Activated B cell treated with CpG ODN at 0.5 μM for 24 hours (primary cell): ENCODE data around the gene OSBPL2. TPM values are rescaled to one million over a fixed set of nuclear protein-coding genes. Genes with fewer than 3 reads are reported as not detected.

ENCODE experiments used
- ATAC-seq: fragments of 200-7000 bp; cut with Tn5 transposase; one replicate; pipeline ENCODE4 v1.10.0; 2021; ENCODE audit warnings: low read depth, mild to moderate bottlenecking, moderate library complexity
- CTCF ChIA-PET: fragments of 350-600 bp; sonication (Branson Sonifier 250); formaldehyde crosslinking; loops from one replicate; lab custom pipeline; 2021; ENCODE audit warnings: antibody characterized with exemption; lab: Charles Lee
- POLR2A ChIA-PET: fragments of 350-600 bp; sonication (Branson Sonifier 250); formaldehyde crosslinking; loops from one replicate; lab custom pipeline; 2021; ENCODE audit warnings: antibody characterized with exemption; lab: Charles Lee
- DNase-seq: peaks from one replicate; pipeline ENCODE4 v3.0.0; 2022
- H3K27ac Mint-ChIP-seq: one replicate; pipeline ENCODE4 v1.8.0; 2020; ENCODE audit warnings: mixed read lengths
- H3K27me3 Mint-ChIP-seq: one replicate; pipeline ENCODE4 v1.8.0; 2021; ENCODE audit warnings: mixed read lengths
- H3K36me3 Mint-ChIP-seq: one replicate; pipeline ENCODE4 v1.8.0; 2021; ENCODE audit warnings: low read depth, mixed read lengths
- H3K4me1 Mint-ChIP-seq: one replicate; pipeline ENCODE4 v1.8.0; 2021; ENCODE audit warnings: mixed read lengths
- H3K4me3 Mint-ChIP-seq: one replicate; pipeline ENCODE4 v1.8.0; 2020; ENCODE audit warnings: mild to moderate bottlenecking, mixed read lengths
- H3K9me3 Mint-ChIP-seq: one replicate; pipeline ENCODE4 v1.8.0; 2020; ENCODE audit warnings: mixed read lengths
- intact Hi-C: fragments of 100-400 bp; cut with micrococcal nuclease; formaldehyde crosslinking; loops from one replicate; pipeline ENCODE4 v1.15.1; 2024
- total RNA-seq: library from RNA; stranded (reverse); gene quantifications from 2 replicates; pipeline ENCODE4 v1.2.3, GENCODE V29; 2022
- TF ChIP-seq, protein P1 (sequence below): fragments of 200-600 bp; IDR thresholded peaks from one replicate; pipeline ENCODE4 v1.8.0; 2022; ENCODE audit warnings: antibody characterized with exemption, mild to moderate bottlenecking

The OSBPL2 gene
- total RNA-seq, 1 donor from 2014 or later = 43.0 TPM

DNA sequence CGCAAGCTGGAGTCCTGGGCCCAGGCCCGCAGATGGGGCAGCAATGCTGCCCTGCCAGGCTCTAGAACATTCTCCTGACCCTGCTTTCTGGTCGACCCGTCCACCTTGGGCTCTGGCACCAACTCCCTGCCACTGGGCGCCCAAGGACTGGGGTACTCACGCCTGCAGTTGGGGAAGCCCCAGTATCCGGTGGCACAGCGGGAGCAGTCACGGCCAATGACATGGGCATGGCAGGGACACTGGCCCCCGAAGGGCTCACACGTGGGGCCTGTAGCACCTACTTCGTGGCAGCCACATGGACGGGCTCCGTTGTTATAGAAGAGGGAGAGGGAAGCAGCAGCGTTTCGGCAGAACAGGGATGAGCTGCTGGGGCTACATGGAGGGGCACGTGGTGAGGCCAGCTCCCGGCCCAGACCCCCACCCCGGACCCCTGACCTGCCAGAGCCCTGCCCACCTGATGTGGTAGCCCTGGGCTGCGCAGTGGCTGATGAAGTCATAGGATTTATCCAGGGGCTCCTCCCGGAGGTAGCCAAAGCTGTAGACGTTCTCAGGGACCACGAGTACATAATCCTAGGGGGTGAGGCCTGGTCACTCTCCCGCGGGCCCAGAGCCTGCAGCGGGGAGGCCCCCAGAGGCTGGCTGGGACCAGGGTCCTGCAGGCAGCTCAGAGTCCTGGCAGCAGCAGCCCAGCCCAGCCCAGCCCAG is 90.5 kb downstream of the OSBPL2 start:
- TF ChIP-seq, protein P1, sequence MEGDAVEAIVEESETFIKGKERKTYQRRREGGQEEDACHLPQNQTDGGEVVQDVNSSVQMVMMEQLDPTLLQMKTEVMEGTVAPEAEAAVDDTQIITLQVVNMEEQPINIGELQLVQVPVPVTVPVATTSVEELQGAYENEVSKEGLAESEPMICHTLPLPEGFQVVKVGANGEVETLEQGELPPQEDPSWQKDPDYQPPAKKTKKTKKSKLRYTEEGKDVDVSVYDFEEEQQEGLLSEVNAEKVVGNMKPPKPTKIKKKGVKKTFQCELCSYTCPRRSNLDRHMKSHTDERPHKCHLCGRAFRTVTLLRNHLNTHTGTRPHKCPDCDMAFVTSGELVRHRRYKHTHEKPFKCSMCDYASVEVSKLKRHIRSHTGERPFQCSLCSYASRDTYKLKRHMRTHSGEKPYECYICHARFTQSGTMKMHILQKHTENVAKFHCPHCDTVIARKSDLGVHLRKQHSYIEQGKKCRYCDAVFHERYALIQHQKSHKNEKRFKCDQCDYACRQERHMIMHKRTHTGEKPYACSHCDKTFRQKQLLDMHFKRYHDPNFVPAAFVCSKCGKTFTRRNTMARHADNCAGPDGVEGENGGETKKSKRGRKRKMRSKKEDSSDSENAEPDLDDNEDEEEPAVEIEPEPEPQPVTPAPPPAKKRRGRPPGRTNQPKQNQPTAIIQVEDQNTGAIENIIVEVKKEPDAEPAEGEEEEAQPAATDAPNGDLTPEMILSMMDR = no peak
- Mint-ChIP-seq H3K27me3 (no peaks in the 10 kb centered on the region), H3K4me1 (no peaks in the 10 kb centered on the region), H3K36me3 (peaks cover 26% of the 10 kb centered on the region), H3K9me3 (no peaks in the 10 kb centered on the region), H3K4me3 (no peak overlapping the region), H3K27ac (no peak overlapping the region)
- ChIA-PET POLR2A (no interaction called here), CTCF (no interaction called here)
- intact Hi-C loops = no loop called here
- DNase-seq (no peak), ATAC-seq (no peak)

DNA sequence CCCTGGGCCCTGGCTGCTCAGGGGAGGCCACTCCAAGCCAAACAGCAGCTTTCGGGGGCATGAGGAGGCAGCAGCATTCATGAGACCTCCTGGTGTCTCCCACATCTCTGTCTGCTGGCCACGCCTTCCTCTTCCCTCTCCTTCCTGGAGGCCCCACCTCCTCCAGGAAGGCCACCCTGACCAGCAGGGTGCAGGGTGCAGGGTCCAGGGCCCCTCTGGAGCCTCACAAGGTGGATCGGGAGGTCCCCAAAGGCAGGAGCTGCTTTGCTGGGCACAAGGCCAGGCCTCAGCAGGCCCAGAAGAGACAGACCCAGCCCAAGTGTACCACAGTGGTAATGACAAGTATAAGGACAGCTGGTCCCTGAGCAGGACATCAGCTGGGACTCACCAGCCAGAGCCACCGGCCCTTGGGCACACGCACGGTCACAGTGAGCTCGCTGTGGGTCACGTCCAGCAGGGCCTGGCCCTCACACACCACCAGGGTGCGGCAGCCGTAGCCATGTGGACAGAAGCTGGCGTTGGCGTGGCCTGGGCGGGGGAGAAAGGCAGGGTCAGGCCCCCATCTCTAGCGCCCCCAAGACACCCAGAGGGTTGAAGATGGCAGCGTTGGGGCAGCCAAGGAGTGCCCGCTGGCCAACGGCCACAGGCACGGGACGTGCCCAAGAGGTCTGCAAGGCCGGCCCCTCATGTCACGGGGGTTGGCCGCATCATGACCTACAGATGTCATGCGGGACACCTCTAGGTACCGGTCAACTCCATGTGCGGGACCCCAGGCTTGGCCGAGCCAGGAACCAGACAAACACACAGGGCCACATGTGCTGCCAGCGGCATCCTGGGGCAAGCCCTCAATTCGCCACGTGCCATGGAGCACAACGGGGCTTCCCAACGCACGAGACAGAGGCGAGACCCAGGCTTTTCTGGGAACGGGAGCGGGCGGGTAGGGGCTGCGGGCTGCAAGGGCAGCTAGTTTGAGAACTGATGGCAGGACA is 91.4 kb downstream of the OSBPL2 start:
- no peaks in the 10 kb centered on the region for H3K27me3 Mint-ChIP-seq
- ChIA-PET CTCF (interaction anchor here (0.6 kb wide), 1 partner anchor 951 kb away, joined by 3 read pairs; no protein-coding TSS in a partner anchor), POLR2A (no interaction called here)
- no peak overlapping the region for H3K27ac Mint-ChIP-seq
- TF ChIP-seq, protein P1 = no peak
- DNase-seq (no peak), ATAC-seq (no peak)
- H3K36me3 Mint-ChIP-seq = peaks cover 25% of the 10 kb centered on the region
- H3K9me3 Mint-ChIP-seq = no peaks in the 10 kb centered on the region
- no peaks in the 10 kb centered on the region for H3K4me1 Mint-ChIP-seq
- intact Hi-C loops = no loop called here
- no peak overlapping the region for H3K4me3 Mint-ChIP-seq

DNA sequence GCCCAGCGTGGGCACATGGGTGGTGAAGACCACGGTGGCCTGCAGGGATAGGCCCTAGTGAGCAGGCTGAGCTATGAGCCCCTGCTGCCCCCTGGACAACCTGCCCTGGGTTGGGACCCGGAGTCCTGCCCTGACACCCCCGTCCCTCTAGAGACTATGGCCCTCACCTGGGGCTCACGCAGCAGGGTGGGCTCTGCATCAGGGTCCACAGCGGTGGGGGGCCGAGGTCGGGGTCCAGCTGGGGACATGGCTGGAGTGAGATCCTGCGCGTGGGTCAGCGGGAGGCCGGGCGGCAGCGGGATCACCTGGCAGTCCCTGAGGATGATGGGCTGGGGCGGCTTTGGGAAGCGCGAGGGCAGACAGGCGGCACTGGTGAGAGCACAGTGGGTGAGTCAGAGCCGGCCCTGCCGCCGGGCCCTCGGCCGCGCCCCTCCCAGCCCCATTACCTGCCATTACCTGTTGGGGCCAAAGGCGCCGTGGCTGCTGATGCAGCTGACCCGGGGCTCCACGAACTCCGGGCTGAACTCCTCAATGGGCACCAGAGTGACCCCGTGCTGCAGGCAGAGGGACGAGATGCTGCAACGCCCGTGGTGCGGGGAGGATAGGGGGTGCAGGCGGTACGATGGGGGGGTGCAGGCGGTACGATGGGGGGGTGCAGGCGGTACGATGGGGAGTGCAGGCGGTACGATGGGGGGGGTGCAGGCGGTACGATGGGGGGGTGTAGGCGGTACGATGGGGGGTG is 92.4 kb downstream of the OSBPL2 start:
- TF ChIP-seq, protein P1 = no peak
- peaks cover 5% of the 10 kb centered on the region for H3K4me1 Mint-ChIP-seq
- no peak overlapping the region for H3K4me3 Mint-ChIP-seq
- no peak overlapping the region for H3K27ac Mint-ChIP-seq
- CTCF ChIA-PET = no interaction called here
- intact Hi-C loops = no loop called here
- no peaks in the 10 kb centered on the region for H3K9me3 Mint-ChIP-seq
- H3K27me3 Mint-ChIP-seq = no peaks in the 10 kb centered on the region
- DNase-seq = no peak
- no peak for ATAC-seq
- POLR2A ChIA-PET = no interaction called here
- H3K36me3 Mint-ChIP-seq = peaks cover 18% of the 10 kb centered on the region

DNA sequence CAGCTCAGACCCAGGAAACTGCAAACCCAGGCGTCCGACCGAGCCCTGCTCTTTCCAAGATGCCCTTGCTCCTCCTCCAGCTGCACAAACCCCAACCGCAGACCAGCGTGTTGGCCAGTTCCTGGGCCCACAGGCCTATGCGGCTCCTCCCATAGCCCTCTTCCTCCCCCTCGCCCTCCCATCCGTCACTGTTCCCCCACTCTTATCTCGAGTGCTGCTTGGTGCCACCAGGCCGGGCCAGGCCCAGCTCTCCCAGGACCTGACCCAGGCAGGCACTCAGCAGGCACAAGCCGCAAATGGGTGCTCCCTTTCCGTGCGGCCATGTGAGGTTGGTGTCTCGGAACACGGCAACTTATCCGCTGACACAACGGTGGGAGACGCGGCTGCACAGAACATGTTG is 93.0 kb downstream of the OSBPL2 start:
- Mint-ChIP-seq H3K9me3 (no peaks in the 10 kb centered on the region), H3K27me3 (no peaks in the 10 kb centered on the region), H3K36me3 (peaks cover 15% of the 10 kb centered on the region), H3K27ac (no peak overlapping the region), H3K4me1 (peaks cover 11% of the 10 kb centered on the region), H3K4me3 (no peak overlapping the region)
- ATAC-seq = no peak
- TF ChIP-seq, protein P1 = no peak
- ChIA-PET CTCF (no interaction called here), POLR2A (no interaction called here)
- intact Hi-C loops = no loop called here
- no peak for DNase-seq
